Activated CD8-positive, alpha-beta T cell treated with anti-CD3 and anti-CD28 coated beads for 36 hours (primary cell): Measurements from ENCODE around the gene EDDM13. TPM values are rescaled to one million over a fixed set of nuclear protein-coding genes. Genes with fewer than 3 reads are reported as not detected.

Experiments
- ATAC-seq: fragments of 200-7000 bp; cut with Tn5 transposase; one replicate; pipeline ENCODE4 v1.10.0; 2021; ENCODE audit warnings: mild to moderate bottlenecking, moderate library complexity
- CTCF ChIA-PET: fragments of 350-600 bp; sonication (Branson Sonifier 250); formaldehyde crosslinking; loops from one replicate; lab custom pipeline; 2021; ENCODE audit warnings: antibody characterized with exemption; lab: Charles Lee
- POLR2A ChIA-PET: fragments of 350-600 bp; sonication (Branson Sonifier 250); formaldehyde crosslinking; loops from one replicate; lab custom pipeline; 2021; ENCODE audit warnings: antibody characterized with exemption; lab: Charles Lee
- DNase-seq: peaks from one replicate; pipeline ENCODE4 v3.0.0-alpha.2; 2020
- H3K27ac Mint-ChIP-seq: one replicate; pipeline ENCODE4 v1.8.0; 2021; ENCODE audit warnings: mild to moderate bottlenecking, mixed read lengths
- H3K27me3 Mint-ChIP-seq: one replicate; pipeline ENCODE4 v1.8.0; 2021; ENCODE audit warnings: mixed read lengths
- H3K36me3 Mint-ChIP-seq: one replicate; pipeline ENCODE4 v1.8.0; 2021; ENCODE audit warnings: low read depth, mixed read lengths
- H3K4me1 Mint-ChIP-seq: one replicate; pipeline ENCODE4 v1.8.0; 2021; ENCODE audit warnings: low read depth, mixed read lengths
- H3K4me3 Mint-ChIP-seq: one replicate; pipeline ENCODE4 v1.8.0; 2021; ENCODE audit warnings: mild to moderate bottlenecking, moderate library complexity, mixed read lengths
- H3K9me3 Mint-ChIP-seq: one replicate; pipeline ENCODE4 v1.8.0; 2021; ENCODE audit warnings: mixed read lengths
- intact Hi-C: fragments of 100-400 bp; cut with micrococcal nuclease; formaldehyde crosslinking; loops from one replicate; pipeline ENCODE4 v1.10.0; 2022
- total RNA-seq, 2 experiments: library from RNA; stranded (reverse); gene quantifications; one replicate each; pipeline ENCODE4 v1.2.3, GENCODE V29; 2021
- TF ChIP-seq, protein P1 (sequence below): fragments of 200-600 bp; IDR thresholded peaks from one replicate; pipeline ENCODE4 v1.8.0; 2022; ENCODE audit warnings: antibody characterized with exemption, mild to moderate bottlenecking

EDDM13 gene
- total RNA-seq, 2 experiments from 2014 or later = 1.3 TPM; not detected in 1

DNA sequence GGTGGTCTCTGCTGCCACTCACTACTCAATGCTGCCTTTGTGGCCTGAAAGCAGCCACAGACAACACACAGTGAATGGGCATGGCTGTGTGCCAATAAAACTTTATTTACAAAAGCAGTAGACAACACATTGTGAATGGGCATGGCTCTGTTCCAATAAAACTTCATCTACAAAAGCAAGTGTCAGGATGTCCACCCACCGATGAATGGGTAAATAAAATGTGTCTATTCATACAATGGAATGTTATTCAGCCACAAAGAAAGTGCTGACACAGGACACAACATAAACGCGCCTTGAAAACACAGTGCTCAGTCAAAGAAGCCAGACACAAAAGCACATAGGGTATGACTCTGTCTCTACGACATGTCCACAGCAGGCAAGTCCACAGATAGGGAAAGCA, 22.0 kb downstream of the EDDM13 start:
- CTCF ChIA-PET = interaction anchor here (1.4 to 1.6 kb wide), 2 partner anchors 15 to 39 kb away, joined by 3 to 4 read pairs; no protein-coding TSS in a partner anchor
- intact Hi-C loops = no loop called here
- DNase-seq (no peak), ATAC-seq (no peak)
- Mint-ChIP-seq H3K9me3 (no peaks in the 10 kb centered on the region), H3K27ac (no peak overlapping the region), H3K27me3 (no peaks in the 10 kb centered on the region), H3K4me3 (no peak overlapping the region), H3K36me3 (peaks cover 19% of the 10 kb centered on the region), H3K4me1 (peaks cover 6% of the 10 kb centered on the region)
- TF ChIP-seq, protein P1, sequence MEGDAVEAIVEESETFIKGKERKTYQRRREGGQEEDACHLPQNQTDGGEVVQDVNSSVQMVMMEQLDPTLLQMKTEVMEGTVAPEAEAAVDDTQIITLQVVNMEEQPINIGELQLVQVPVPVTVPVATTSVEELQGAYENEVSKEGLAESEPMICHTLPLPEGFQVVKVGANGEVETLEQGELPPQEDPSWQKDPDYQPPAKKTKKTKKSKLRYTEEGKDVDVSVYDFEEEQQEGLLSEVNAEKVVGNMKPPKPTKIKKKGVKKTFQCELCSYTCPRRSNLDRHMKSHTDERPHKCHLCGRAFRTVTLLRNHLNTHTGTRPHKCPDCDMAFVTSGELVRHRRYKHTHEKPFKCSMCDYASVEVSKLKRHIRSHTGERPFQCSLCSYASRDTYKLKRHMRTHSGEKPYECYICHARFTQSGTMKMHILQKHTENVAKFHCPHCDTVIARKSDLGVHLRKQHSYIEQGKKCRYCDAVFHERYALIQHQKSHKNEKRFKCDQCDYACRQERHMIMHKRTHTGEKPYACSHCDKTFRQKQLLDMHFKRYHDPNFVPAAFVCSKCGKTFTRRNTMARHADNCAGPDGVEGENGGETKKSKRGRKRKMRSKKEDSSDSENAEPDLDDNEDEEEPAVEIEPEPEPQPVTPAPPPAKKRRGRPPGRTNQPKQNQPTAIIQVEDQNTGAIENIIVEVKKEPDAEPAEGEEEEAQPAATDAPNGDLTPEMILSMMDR = no peak
- POLR2A ChIA-PET = no interaction called here

DNA sequence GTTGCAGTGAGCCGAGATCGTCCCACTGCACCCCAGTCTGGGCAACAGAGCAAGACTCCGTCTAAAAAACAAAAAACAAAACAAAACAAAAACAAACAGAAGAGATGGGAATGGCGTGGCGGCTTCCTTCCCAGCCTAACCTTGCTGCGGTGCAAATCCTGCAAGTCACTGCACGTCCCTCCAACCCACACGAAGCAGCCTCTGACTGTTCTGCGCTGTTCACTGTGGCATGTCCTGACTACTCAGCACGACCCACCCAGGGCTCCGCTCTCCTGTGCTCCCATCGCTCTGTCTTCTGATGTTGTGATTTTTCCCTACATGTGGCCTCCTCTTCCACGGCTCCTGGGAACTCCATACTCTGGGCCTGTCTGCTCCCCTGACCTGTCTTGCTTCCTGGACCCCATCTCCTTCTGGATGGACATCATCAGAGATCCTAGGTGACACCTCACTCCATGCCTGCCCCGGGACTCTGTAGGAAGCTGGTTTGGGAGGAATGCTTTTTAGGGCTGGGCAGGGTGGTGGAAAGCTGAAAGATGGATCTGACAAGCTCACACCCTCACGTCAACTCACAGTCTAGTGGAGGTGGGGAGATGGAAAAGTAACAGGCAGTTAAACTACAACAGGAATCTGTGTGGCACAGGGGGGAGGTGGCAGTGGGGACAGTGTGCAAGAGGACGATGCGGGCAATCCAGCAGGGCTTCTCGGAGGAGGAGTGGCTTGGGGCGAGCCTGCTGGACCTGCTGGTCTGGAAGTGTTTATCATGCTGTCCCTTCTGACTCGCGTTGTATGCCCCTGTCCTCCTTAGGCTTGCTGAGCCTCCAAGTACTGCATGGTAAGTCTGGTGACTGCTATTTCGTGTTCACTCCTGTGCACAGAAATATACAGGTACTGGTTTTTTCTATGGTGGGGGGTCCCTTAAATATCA, 23.2 kb downstream of the EDDM13 start:
- Mint-ChIP-seq H3K27me3 (no peaks in the 10 kb centered on the region), H3K4me3 (no peak overlapping the region), H3K27ac (no peak overlapping the region), H3K36me3 (peaks cover 19% of the 10 kb centered on the region), H3K9me3 (no peaks in the 10 kb centered on the region), H3K4me1 (peaks cover 7% of the 10 kb centered on the region)
- DNase-seq (no peak), ATAC-seq (no peak)
- POLR2A ChIA-PET = no interaction called here
- TF ChIP-seq, protein P1 = no peak
- CTCF ChIA-PET = interaction anchor here (1.6 kb wide), 1 partner anchor 14 kb away, joined by 3 read pairs; no protein-coding TSS in a partner anchor
- intact Hi-C loops = no loop called here

DNA sequence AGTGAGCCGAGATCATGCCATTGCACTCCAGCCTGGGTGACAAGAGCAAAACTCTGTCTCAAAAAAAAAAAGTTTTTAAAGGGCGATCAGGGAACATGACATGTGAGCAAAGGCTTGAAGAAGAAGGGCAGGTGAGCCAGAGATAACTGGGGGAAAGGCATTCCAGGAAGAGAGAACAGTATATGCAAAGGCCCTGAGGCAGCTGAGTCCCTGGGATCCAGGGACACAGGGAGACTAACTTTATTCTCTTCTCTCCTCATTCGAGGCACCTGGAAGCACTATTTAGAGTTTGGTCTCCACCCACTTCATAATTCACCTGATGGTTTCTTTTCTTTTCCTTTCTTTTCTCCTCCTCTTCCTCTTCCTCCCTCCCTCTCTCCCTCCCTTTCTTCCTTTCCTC, 24.5 kb downstream of the EDDM13 start:
- intact Hi-C loops = no loop called here
- CTCF ChIA-PET = interaction anchor here (1.3 kb wide), 1 partner anchor 13 kb away, joined by 3 read pairs; no protein-coding TSS in a partner anchor
- no peak for ATAC-seq

DNA sequence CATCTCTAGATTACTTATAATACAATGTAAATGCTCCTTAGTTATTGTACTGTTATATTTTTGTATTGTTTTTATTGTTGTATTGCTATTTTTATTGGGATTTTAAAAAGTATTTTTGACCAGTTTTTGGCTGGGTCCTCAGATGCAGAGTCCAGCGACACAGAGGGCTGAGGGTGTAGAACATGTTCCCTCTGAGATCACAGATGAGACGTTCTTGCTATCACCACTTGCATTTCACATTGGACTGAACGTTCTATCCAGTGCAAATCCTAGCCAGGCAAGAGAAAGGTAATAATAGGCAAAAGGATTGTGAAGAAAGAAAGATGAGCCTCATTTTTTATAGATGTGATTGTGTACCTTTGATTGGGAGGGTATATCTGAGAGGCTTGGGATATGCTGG, 27.1 kb downstream of the EDDM13 start:
- ATAC-seq = no peak
- TF ChIP-seq, protein P1 = no peak
- peaks cover 18% of the 10 kb centered on the region for H3K4me1 Mint-ChIP-seq
- H3K36me3 Mint-ChIP-seq = peaks cover 24% of the 10 kb centered on the region
- H3K27ac Mint-ChIP-seq = no peak overlapping the region
- no peaks in the 10 kb centered on the region for H3K27me3 Mint-ChIP-seq
- no peak for DNase-seq
- H3K4me3 Mint-ChIP-seq = no peak overlapping the region
- no peaks in the 10 kb centered on the region for H3K9me3 Mint-ChIP-seq
- POLR2A ChIA-PET = interaction anchor here (1.4 kb wide), 1 partner anchor 14 kb away, joined by 3 read pairs; no protein-coding TSS in a partner anchor
- intact Hi-C loops = no loop called here
- CTCF ChIA-PET = interaction anchor here (1.6 to 3.5 kb wide), 3 partner anchors 10 to 233 kb away, joined by 6 to 15 read pairs (median 11); no protein-coding TSS in a partner anchor

More for the DNA sequence above, 24.5 kb downstream of the EDDM13 start:
- no peak for DNase-seq
- POLR2A ChIA-PET = no interaction called here
- no peaks in the 10 kb centered on the region for H3K9me3 Mint-ChIP-seq
- no peak overlapping the region for H3K27ac Mint-ChIP-seq
- H3K4me3 Mint-ChIP-seq = no peak overlapping the region
- H3K27me3 Mint-ChIP-seq = no peaks in the 10 kb centered on the region
- peaks cover 21% of the 10 kb centered on the region for H3K36me3 Mint-ChIP-seq
- H3K4me1 Mint-ChIP-seq = peaks cover 13% of the 10 kb centered on the region
- TF ChIP-seq, protein P1 = no peak

DNA sequence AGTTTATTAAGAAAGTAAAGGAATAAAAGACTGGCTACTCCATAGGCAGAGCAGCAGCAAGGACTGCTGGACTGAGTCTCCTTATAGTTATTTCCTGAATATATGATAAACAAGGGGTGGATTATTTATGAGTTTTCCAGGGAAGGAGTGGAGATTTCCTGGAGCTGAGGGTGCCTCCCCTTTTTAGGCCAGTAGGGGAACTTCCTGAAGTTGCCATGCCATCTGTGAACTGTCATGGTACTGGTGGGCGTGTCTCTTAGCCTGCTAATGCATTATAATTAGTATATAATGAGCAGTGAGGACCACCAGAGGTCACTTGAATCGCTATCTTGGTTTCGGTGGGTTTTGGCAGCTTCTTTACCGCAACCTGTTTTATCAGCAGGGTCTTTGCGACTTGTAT, 28.6 kb downstream of the EDDM13 start:
- H3K27ac Mint-ChIP-seq = no peak overlapping the region
- TF ChIP-seq, protein P1 = peak; percentile 19
- ChIA-PET POLR2A (no interaction called here), CTCF (interaction anchor here (2.1 to 3.5 kb wide), 2 partner anchors 9 to 32 kb away, joined by 5 to 15 read pairs; no protein-coding TSS in a partner anchor)
- peaks cover 25% of the 10 kb centered on the region for H3K36me3 Mint-ChIP-seq
- peaks cover 18% of the 10 kb centered on the region for H3K4me1 Mint-ChIP-seq
- H3K9me3 Mint-ChIP-seq = no peaks in the 10 kb centered on the region
- no peak overlapping the region for H3K4me3 Mint-ChIP-seq
- ATAC-seq (no peak), DNase-seq (peak; percentile 8)
- intact Hi-C loops = no loop called here
- no peaks in the 10 kb centered on the region for H3K27me3 Mint-ChIP-seq
